GM23338 (cell line): ENCODE data around the gene NUDT6. TPM values are rescaled to one million over a fixed set of nuclear protein-coding genes. Genes with fewer than 3 reads are reported as not detected.

Experiments
- ATAC-seq: fragments of 200-7000 bp; cut with Tn5 transposase; 3 replicates; pipeline ENCODE4 v1.9.1; 2020
- DNase-seq: peaks from one replicate; pipeline ENCODE4 v3.0.0-alpha.2; 2015; ENCODE audit warnings: low spot score
- H2AFZ ChIP-seq: fragments of 200-600 bp; sonication (generic); 2 replicates; pipeline ENCODE4 v1.8.0; 2016; ENCODE audit warnings: antibody characterized with exemption, mild to moderate bottlenecking, moderate library complexity
- H3F3A ChIP-seq: fragments of 200-600 bp; sonication (generic); replicated peaks from 2 replicates; pipeline ENCODE4 v1.8.0; 2017; ENCODE audit warnings: antibody characterized with exemption, mixed run types, low read depth
- H3K27ac ChIP-seq: fragments of 200-600 bp; sonication (generic); 2 replicates; pipeline ENCODE4 v1.6.1; 2016; ENCODE audit warnings: low read depth
- H3K27me3 ChIP-seq: fragments of 200-600 bp; sonication (generic); 2 replicates; pipeline ENCODE4 v1.8.0; 2016; ENCODE audit warnings: mild to moderate bottlenecking, mixed run types, moderate library complexity; ENCODE audit not compliant: insufficient read depth
- H3K36me3 ChIP-seq: fragments of 200-600 bp; sonication (generic); 2 replicates; pipeline ENCODE4 v1.8.0; 2016; ENCODE audit warnings: mild to moderate bottlenecking; ENCODE audit not compliant: insufficient read depth
- H3K4me1 ChIP-seq: fragments of 200-600 bp; sonication (generic); 2 replicates; pipeline ENCODE4 v1.8.0; 2016; ENCODE audit warnings: mild to moderate bottlenecking, moderate library complexity; ENCODE audit not compliant: insufficient read depth
- H3K4me2 ChIP-seq: fragments of 200-600 bp; sonication (generic); 2 replicates; pipeline ENCODE4 v1.7.1; 2017; ENCODE audit warnings: mixed run types
- H3K4me3 ChIP-seq: fragments of 200-600 bp; sonication (generic); 2 replicates; pipeline ENCODE4 v1.6.1; 2016; ENCODE audit warnings: mixed run types
- H3K79me2 ChIP-seq: fragments of 200-600 bp; sonication (generic); replicated peaks from 2 replicates; pipeline ENCODE4 v1.8.0; 2017; ENCODE audit warnings: mild to moderate bottlenecking; ENCODE audit not compliant: insufficient read depth
- H3K9me2 ChIP-seq: fragments of 200-600 bp; sonication (generic); 2 replicates; pipeline ENCODE4 v1.8.0; 2017; ENCODE audit not compliant: insufficient read depth
- H4K20me1 ChIP-seq: fragments of 200-600 bp; sonication (generic); replicated peaks from 2 replicates; pipeline ENCODE4 v1.8.0; 2017; ENCODE audit warnings: mild to moderate bottlenecking; ENCODE audit not compliant: insufficient read depth
- H3K27ac Mint-ChIP-seq: 2 replicates; pipeline ENCODE4 v1.8.0; 2020; ENCODE audit warnings: inconsistent platforms, mild to moderate bottlenecking, moderate library complexity, mixed read lengths
- H3K27me3 Mint-ChIP-seq: 3 replicates; pipeline ENCODE4 v1.8.0; 2022; ENCODE audit warnings: low read depth, mild to moderate bottlenecking, moderate library complexity, mixed read lengths, inconsistent platforms; ENCODE audit not compliant: insufficient read depth, poor library complexity
- H3K36me3 Mint-ChIP-seq: 3 replicates; pipeline ENCODE4 v1.8.0; 2021; ENCODE audit warnings: low read depth, mild to moderate bottlenecking, inconsistent platforms, moderate library complexity, mixed read lengths
- H3K4me1 Mint-ChIP-seq: 3 replicates; pipeline ENCODE4 v1.8.0; 2020; ENCODE audit warnings: mild to moderate bottlenecking, inconsistent platforms, mixed read lengths
- H3K4me3 Mint-ChIP-seq: 3 replicates; pipeline ENCODE4 v1.8.0; 2021; ENCODE audit warnings: moderate library complexity, mild to moderate bottlenecking, inconsistent platforms, mixed read lengths
- H3K9me3 Mint-ChIP-seq: 3 replicates; pipeline ENCODE4 v1.8.0; 2020; ENCODE audit warnings: moderate library complexity, mild to moderate bottlenecking, inconsistent platforms, mixed read lengths
- CREB1 ChIP-seq: fragments of 250-450 bp; sonication (Bioruptor Pico); IDR thresholded peaks from 2 replicates; pipeline ENCODE4 v1.5.0; 2020; ENCODE audit warnings: low read depth, mild to moderate bottlenecking, moderate library complexity
- EZH2 ChIP-seq: fragments of 200-600 bp; sonication (generic); IDR thresholded peaks from one replicate; pipeline ENCODE4 v1.8.0; 2017; ENCODE audit warnings: antibody characterized with exemption, mild to moderate bottlenecking, low read depth; ENCODE audit not compliant: unreplicated experiment
- NANOG ChIP-seq: IDR thresholded peaks from 2 replicates; pipeline ENCODE4 v1.6.1; 2016; ENCODE audit warnings: antibody characterized with exemption, borderline replicate concordance
- POLR2AphosphoS5 ChIP-seq: IDR thresholded peaks from 2 replicates; pipeline ENCODE4 v1.6.1; 2016; ENCODE audit warnings: antibody characterized with exemption, low read depth
- STAT1 ChIP-seq: IDR thresholded peaks from one replicate; pipeline ENCODE4 v1.6.1; 2016; ENCODE audit warnings: antibody characterized with exemption; ENCODE audit not compliant: unreplicated experiment
- ZNF114 ChIP-seq: fragments of 250-450 bp; sonication (Bioruptor Pico); IDR thresholded peaks from 2 replicates; pipeline ENCODE4 v1.5.0; 2020; ENCODE audit warnings: mild to moderate bottlenecking, moderate library complexity
- polyA plus RNA-seq: library from polyadenylated mRNA; unstranded; fragments of >200 nt; fragmentation: Nextera tagmentation; extraction: Ambion mirVana; gene quantifications from 2 replicates; pipeline ENCODE4 v1.2.1, GENCODE V29; 2016
- total RNA-seq: library from RNA; depleted of rRNA; stranded (reverse); fragments of >200 nt; shearing (Covaris generic); gene quantifications from 2 replicates; pipeline ENCODE4 v1.2.3, GENCODE V29; 2014
- TF ChIP-seq, protein P1 (sequence below): fragments of 250-450 bp; sonication (Bioruptor Pico); IDR thresholded peaks from 2 replicates; pipeline ENCODE4 v1.5.0; 2020; ENCODE audit warnings: mild to moderate bottlenecking, moderate library complexity
- TF ChIP-seq, protein P2 (sequence below): IDR thresholded peaks from one replicate; pipeline ENCODE4 v1.6.1; 2018; ENCODE audit warnings: antibody characterized with exemption; ENCODE audit not compliant: unreplicated experiment

NUDT6 gene
- total and polyA plus RNA-seq, 2 experiments from 2014 or later, result 4.9 to 9.1 TPM

DNA sequence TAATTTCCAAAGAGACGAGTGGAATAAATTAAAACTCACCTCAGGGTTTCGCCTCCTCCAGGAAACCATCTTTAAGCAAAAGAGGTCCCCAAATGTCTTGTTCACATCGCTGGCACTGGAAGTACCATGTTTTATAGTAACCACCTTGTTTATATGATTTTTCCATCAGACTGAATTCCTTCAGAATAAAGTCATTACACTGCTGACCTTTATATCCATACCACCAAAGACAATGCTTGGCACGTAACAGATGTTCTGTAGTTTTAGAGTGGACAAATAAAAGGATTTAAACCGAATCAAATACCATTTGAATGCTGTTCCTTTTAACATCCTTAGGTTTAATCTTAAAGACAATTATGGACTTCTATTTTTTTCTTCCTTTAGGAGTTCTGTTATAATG, 4.7 kb downstream of the NUDT6 start:
- no peaks in the 10 kb centered on the region for H3K9me3 Mint-ChIP-seq
- TF ChIP-seq ZNF114 (CRISPR knock-in tag) (no peak), EZH2 (no peak), NANOG (no peak), STAT1 (no peak), POLR2AphosphoS5 (no peak), CREB1 (CRISPR knock-in tag) (no peak)
- TF ChIP-seq, protein P1, sequence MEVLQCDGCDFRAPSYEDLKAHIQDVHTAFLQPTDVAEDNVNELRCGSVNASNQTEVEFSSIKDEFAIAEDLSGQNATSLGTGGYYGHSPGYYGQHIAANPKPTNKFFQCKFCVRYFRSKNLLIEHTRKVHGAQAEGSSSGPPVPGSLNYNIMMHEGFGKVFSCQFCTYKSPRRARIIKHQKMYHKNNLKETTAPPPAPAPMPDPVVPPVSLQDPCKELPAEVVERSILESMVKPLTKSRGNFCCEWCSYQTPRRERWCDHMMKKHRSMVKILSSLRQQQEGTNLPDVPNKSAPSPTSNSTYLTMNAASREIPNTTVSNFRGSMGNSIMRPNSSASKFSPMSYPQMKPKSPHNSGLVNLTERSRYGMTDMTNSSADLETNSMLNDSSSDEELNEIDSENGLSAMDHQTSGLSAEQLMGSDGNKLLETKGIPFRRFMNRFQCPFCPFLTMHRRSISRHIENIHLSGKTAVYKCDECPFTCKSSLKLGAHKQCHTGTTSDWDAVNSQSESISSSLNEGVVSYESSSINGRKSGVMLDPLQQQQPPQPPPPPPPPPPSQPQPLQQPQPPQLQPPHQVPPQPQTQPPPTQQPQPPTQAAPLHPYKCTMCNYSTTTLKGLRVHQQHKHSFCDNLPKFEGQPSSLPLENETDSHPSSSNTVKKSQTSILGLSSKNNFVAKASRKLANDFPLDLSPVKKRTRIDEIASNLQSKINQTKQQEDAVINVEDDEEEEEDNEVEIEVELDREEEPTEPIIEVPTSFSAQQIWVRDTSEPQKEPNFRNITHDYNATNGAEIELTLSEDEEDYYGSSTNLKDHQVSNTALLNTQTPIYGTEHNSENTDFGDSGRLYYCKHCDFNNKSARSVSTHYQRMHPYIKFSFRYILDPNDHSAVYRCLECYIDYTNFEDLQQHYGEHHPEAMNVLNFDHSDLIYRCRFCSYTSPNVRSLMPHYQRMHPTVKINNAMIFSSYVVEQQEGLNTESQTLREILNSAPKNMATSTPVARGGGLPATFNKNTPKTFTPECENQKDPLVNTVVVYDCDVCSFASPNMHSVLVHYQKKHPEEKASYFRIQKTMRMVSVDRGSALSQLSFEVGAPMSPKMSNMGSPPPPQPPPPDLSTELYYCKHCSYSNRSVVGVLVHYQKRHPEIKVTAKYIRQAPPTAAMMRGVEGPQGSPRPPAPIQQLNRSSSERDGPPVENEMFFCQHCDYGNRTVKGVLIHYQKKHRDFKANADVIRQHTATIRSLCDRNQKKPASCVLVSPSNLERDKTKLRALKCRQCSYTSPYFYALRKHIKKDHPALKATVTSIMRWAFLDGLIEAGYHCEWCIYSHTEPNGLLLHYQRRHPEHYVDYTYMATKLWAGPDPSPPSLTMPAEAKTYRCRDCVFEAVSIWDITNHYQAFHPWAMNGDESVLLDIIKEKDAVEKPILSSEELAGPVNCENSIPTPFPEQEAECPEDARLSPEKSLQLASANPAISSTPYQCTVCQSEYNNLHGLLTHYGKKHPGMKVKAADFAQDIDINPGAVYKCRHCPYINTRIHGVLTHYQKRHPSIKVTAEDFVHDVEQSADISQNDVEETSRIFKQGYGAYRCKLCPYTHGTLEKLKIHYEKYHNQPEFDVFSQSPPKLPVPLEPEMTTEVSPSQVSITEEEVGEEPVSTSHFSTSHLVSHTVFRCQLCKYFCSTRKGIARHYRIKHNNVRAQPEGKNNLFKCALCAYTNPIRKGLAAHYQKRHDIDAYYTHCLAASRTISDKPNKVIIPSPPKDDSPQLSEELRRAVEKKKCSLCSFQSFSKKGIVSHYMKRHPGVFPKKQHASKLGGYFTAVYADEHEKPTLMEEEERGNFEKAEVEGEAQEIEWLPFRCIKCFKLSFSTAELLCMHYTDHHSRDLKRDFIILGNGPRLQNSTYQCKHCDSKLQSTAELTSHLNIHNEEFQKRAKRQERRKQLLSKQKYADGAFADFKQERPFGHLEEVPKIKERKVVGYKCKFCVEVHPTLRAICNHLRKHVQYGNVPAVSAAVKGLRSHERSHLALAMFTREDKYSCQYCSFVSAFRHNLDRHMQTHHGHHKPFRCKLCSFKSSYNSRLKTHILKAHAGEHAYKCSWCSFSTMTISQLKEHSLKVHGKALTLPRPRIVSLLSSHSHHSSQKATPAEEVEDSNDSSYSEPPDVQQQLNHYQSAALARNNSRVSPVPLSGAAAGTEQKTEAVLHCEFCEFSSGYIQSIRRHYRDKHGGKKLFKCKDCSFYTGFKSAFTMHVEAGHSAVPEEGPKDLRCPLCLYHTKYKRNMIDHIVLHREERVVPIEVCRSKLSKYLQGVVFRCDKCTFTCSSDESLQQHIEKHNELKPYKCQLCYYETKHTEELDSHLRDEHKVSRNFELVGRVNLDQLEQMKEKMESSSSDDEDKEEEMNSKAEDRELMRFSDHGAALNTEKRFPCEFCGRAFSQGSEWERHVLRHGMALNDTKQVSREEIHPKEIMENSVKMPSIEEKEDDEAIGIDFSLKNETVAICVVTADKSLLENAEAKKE (CRISPR knock-in tag), result no peak
- TF ChIP-seq, protein P2, sequence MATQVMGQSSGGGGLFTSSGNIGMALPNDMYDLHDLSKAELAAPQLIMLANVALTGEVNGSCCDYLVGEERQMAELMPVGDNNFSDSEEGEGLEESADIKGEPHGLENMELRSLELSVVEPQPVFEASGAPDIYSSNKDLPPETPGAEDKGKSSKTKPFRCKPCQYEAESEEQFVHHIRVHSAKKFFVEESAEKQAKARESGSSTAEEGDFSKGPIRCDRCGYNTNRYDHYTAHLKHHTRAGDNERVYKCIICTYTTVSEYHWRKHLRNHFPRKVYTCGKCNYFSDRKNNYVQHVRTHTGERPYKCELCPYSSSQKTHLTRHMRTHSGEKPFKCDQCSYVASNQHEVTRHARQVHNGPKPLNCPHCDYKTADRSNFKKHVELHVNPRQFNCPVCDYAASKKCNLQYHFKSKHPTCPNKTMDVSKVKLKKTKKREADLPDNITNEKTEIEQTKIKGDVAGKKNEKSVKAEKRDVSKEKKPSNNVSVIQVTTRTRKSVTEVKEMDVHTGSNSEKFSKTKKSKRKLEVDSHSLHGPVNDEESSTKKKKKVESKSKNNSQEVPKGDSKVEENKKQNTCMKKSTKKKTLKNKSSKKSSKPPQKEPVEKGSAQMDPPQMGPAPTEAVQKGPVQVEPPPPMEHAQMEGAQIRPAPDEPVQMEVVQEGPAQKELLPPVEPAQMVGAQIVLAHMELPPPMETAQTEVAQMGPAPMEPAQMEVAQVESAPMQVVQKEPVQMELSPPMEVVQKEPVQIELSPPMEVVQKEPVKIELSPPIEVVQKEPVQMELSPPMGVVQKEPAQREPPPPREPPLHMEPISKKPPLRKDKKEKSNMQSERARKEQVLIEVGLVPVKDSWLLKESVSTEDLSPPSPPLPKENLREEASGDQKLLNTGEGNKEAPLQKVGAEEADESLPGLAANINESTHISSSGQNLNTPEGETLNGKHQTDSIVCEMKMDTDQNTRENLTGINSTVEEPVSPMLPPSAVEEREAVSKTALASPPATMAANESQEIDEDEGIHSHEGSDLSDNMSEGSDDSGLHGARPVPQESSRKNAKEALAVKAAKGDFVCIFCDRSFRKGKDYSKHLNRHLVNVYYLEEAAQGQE, result no peak
- H3K27me3 Mint-ChIP-seq, result no peaks in the 10 kb centered on the region
- no peaks in the 10 kb centered on the region for H3K27me3 ChIP-seq
- H3K79me2 ChIP-seq, result peaks cover 8% of the 10 kb centered on the region; the same call in 1 of the 2 replicates
- H3K4me1 ChIP-seq, result peaks cover 11% of the 10 kb centered on the region
- no peak overlapping the region for H3K4me2 ChIP-seq
- no peak overlapping the region for H3K4me3 Mint-ChIP-seq
- no peaks in the 10 kb centered on the region for H3K9me2 ChIP-seq
- no peaks in the 10 kb centered on the region for H4K20me1 ChIP-seq
- DNase-seq (no peak), ATAC-seq (no peak)
- no peaks in the 10 kb centered on the region for H3K36me3 ChIP-seq
- no peak overlapping the region for H3K27ac Mint-ChIP-seq
- H3K27ac ChIP-seq, result no peak overlapping the region
- H3K36me3 Mint-ChIP-seq, result no peaks in the 10 kb centered on the region
- 0 out of 2 replicates have a peak, but pooled peaks cover 4% of the 10 kb centered on the region for H3F3A ChIP-seq
- H3K4me3 ChIP-seq, result no peak overlapping the region
- no peak overlapping the region for H2AFZ ChIP-seq
- H3K4me1 Mint-ChIP-seq, result peaks cover 10% of the 10 kb centered on the region; the same call in 2 of the 3 replicates
